ENCODE measurements around the gene CABCOCO1. TPM values are rescaled to one million over a fixed set of nuclear protein-coding genes. Genes with fewer than 3 reads are reported as not detected.

CABCOCO1 gene
- total RNA-seq, 1 experiment from 2014 or later = not detected

DNA sequence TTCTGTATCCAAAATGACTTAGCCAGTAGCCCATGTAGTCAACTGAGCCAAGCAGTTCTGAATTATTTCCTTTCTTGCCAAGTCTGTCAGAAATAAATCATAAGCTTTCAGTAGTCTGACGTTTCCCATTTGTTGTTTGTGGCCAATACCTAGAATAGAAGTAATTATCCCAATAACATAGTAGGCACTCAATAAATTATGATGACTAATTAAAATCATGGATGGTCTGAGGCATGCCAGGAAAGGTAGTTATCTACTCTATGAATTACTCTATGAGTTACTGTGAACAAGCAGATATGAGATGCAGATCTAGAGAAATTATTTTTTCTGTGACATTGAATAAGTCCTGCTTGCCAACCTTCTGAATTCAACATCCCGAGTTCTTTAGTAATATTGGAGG lies 2.3 kb downstream of the CABCOCO1 start:
- no peak overlapping the region for H3K27ac Mint-ChIP-seq (ENCODE audit: unreplicated experiment)
- no peaks in the 10 kb centered on the region for H3K4me1 Mint-ChIP-seq (ENCODE audit: low read depth, unreplicated experiment)
- POLR2A ChIA-PET = no interaction called here
- TF ChIP-seq, protein P1, sequence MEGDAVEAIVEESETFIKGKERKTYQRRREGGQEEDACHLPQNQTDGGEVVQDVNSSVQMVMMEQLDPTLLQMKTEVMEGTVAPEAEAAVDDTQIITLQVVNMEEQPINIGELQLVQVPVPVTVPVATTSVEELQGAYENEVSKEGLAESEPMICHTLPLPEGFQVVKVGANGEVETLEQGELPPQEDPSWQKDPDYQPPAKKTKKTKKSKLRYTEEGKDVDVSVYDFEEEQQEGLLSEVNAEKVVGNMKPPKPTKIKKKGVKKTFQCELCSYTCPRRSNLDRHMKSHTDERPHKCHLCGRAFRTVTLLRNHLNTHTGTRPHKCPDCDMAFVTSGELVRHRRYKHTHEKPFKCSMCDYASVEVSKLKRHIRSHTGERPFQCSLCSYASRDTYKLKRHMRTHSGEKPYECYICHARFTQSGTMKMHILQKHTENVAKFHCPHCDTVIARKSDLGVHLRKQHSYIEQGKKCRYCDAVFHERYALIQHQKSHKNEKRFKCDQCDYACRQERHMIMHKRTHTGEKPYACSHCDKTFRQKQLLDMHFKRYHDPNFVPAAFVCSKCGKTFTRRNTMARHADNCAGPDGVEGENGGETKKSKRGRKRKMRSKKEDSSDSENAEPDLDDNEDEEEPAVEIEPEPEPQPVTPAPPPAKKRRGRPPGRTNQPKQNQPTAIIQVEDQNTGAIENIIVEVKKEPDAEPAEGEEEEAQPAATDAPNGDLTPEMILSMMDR (IDR thresholded peaks at IDR 0.05; ENCODE audit: insufficient read depth in 1 of 2, low read depth in 1 of 2, low read length in 1 of 2, severe bottlenecking in 1 of 2, unreplicated experiment in 1 of 2) = no peak
- CTCF ChIA-PET = no interaction called here
- no peaks in the 10 kb centered on the region for H3K36me3 Mint-ChIP-seq (ENCODE audit: insufficient read depth, unreplicated experiment)
- intact Hi-C loops (cut with micrococcal nuclease; ENCODE audit: unreplicated experiment) = loop anchor here (10.0 kb wide), 1 partner anchor 390 kb away; no protein-coding TSS in a partner anchor
- DNase-seq = no peak
- no peak overlapping the region for H3K4me3 Mint-ChIP-seq (ENCODE audit: unreplicated experiment)
- Histone ChIP-seq H3K4me1 (no peaks in the 10 kb centered on the region), H3K9me3 (no peaks in the 10 kb centered on the region), H3K4me3 (ENCODE audit: low read depth, low read length) (no peak overlapping the region), H3K27me3 (replicated peaks; ENCODE audit: control insufficient read depth, insufficient read depth, low read length) (no peaks in the 10 kb centered on the region), H3K36me3 (ENCODE audit: control insufficient read depth, insufficient read depth, low read length) (no peaks in the 10 kb centered on the region)
- H3K9me3 Mint-ChIP-seq (ENCODE audit: unreplicated experiment) = no peaks in the 10 kb centered on the region
- no TSS peak for BruUV-seq (replicated peaks)
- peaks cover 18% of the 10 kb centered on the region for H3K27me3 Mint-ChIP-seq (ENCODE audit: insufficient read depth, unreplicated experiment)

DNA sequence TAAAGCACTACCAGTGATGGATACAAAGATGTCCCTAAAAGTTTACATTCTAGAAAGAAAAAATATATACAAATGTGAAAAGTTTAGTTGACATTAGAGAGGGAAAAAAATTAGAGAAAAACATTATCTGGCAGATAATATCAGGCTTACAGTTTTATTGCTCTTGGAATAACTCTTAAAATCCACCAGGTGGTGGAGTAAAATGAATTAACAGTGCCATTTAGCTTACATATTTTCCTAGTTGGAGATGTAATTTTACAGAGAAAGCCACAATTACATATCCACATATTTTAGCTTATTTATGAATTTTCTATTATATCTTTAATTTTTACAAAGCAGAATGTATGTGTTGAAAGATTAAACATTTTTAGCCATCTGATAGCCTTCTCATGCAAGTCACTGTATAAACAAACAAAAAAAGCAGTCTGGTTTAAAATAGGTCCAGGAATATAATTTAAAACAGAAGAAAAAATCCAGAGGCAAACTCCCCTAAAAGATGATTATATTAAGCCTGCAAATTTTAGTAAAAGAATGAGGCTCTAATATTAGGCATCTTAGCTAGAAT lies 6.5 kb downstream of the CABCOCO1 start:
- no TSS peak for BruUV-seq (replicated peaks)
- Mint-ChIP-seq H3K4me3 (ENCODE audit: unreplicated experiment) (no peak overlapping the region), H3K36me3 (ENCODE audit: insufficient read depth, unreplicated experiment) (no peaks in the 10 kb centered on the region), H3K27ac (ENCODE audit: unreplicated experiment) (no peak overlapping the region), H3K27me3 (ENCODE audit: insufficient read depth, unreplicated experiment) (peaks cover 9% of the 10 kb centered on the region), H3K4me1 (ENCODE audit: low read depth, unreplicated experiment) (no peaks in the 10 kb centered on the region), H3K9me3 (ENCODE audit: unreplicated experiment) (no peaks in the 10 kb centered on the region)
- H3K27me3 ChIP-seq (replicated peaks; ENCODE audit: control insufficient read depth, insufficient read depth, low read length) = no peaks in the 10 kb centered on the region
- H3K4me1 ChIP-seq = no peaks in the 10 kb centered on the region
- H3K9me3 ChIP-seq = no peaks in the 10 kb centered on the region
- H3K36me3 ChIP-seq (ENCODE audit: control insufficient read depth, insufficient read depth, low read length) = no peaks in the 10 kb centered on the region
- intact Hi-C loops (cut with micrococcal nuclease; ENCODE audit: unreplicated experiment) = loop anchor here (10.0 kb wide), 1 partner anchor 394 kb away; no protein-coding TSS in a partner anchor
- H3K4me3 ChIP-seq (ENCODE audit: low read depth, low read length) = no peak overlapping the region
- TF ChIP-seq, protein P1 (IDR thresholded peaks at IDR 0.05; ENCODE audit: insufficient read depth in 1 of 2, low read depth in 1 of 2, low read length in 1 of 2, severe bottlenecking in 1 of 2, unreplicated experiment in 1 of 2) = no peak
- POLR2A ChIA-PET = no interaction called here
- CTCF ChIA-PET = interaction anchor here (1.2 kb wide), 1 partner anchor 166 kb away, joined by 3 read pairs; no protein-coding TSS in a partner anchor
- no peak for DNase-seq

DNA sequence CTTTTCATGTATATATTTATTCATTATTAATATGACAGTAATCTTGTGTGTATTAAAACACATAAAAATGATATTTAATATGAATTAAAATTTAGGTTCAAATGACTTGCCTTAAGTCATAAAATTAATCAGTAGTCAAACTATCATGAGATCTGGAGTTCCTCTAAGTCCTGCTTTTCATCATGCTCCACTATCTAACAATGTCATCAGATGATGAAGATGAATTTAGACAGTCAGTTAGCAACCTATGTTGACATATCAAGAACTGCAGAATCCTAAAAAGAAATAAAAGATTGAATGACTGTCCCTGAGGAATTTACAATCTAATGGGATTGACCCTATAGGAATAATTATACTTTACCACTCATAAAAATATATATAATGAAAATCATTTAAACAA lies 7.1 kb downstream of the CABCOCO1 start:
- intact Hi-C loops (cut with micrococcal nuclease; ENCODE audit: unreplicated experiment) = loop anchor here (10.0 kb wide), 1 partner anchor 395 kb away; no protein-coding TSS in a partner anchor
- ChIA-PET CTCF (no interaction called here), POLR2A (no interaction called here)
- Mint-ChIP-seq H3K27me3 (ENCODE audit: insufficient read depth, unreplicated experiment) (peaks cover 6% of the 10 kb centered on the region), H3K36me3 (ENCODE audit: insufficient read depth, unreplicated experiment) (no peaks in the 10 kb centered on the region), H3K27ac (ENCODE audit: unreplicated experiment) (no peak overlapping the region), H3K9me3 (ENCODE audit: unreplicated experiment) (no peaks in the 10 kb centered on the region), H3K4me3 (ENCODE audit: unreplicated experiment) (no peak overlapping the region), H3K4me1 (ENCODE audit: low read depth, unreplicated experiment) (no peaks in the 10 kb centered on the region)
- TF ChIP-seq, protein P1 (IDR thresholded peaks at IDR 0.05; ENCODE audit: insufficient read depth in 1 of 2, low read depth in 1 of 2, low read length in 1 of 2, severe bottlenecking in 1 of 2, unreplicated experiment in 1 of 2) = no peak
- no peaks in the 10 kb centered on the region for H3K36me3 ChIP-seq (ENCODE audit: control insufficient read depth, insufficient read depth, low read length)
- no peaks in the 10 kb centered on the region for H3K9me3 ChIP-seq
- no peak for DNase-seq
- H3K27me3 ChIP-seq (replicated peaks; ENCODE audit: control insufficient read depth, insufficient read depth, low read length) = no peaks in the 10 kb centered on the region
- H3K4me1 ChIP-seq = no peaks in the 10 kb centered on the region
- H3K4me3 ChIP-seq (ENCODE audit: low read depth, low read length) = no peak overlapping the region
- no TSS peak for BruUV-seq (replicated peaks)
